ENCODE measurements around the gene GPR150.

DNA sequence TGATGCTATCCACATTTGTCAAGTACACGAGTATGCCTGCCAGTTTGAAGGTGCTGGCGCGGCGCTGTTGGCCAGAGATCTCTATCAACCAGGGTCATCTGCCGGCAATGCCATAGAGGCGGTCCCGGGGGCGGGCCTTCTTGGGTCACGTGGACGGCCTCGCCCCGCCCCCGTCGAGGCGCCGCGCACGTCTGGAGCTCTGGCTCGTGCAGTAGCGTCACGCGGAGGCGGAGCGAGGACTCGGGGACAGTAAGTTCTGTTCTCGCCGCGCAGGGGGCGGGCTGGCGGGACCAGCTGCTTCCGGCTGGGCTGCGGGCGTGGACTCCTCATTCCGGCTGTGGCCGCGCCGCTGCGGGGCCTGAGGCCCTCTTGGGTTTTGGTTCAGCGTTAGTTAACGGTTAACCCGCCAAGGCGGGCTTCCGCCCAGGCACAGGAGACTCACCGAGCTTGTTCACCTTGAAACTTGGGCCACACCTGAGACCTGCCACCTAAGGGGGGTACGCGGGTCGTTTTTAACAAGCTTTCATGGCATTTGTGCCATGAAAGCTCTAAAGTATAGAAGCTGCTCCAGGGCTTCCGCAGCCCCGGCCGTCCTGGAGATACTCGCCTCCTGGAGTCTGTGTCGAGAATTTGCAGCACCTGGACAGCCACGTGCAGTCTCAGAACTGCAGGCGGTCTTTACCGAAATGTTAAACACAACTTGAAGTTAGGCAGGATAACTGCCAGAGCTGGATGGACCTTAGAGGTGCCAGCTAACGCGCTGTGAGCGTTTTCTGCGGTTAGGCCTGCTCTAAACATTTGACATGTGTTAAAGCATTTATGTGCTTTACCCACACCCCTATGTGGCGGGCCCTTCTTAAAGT is 26.9 kb downstream of the GPR150 start, which contains the start of gene RFESD:
- TF ChIP-seq, protein P1, sequence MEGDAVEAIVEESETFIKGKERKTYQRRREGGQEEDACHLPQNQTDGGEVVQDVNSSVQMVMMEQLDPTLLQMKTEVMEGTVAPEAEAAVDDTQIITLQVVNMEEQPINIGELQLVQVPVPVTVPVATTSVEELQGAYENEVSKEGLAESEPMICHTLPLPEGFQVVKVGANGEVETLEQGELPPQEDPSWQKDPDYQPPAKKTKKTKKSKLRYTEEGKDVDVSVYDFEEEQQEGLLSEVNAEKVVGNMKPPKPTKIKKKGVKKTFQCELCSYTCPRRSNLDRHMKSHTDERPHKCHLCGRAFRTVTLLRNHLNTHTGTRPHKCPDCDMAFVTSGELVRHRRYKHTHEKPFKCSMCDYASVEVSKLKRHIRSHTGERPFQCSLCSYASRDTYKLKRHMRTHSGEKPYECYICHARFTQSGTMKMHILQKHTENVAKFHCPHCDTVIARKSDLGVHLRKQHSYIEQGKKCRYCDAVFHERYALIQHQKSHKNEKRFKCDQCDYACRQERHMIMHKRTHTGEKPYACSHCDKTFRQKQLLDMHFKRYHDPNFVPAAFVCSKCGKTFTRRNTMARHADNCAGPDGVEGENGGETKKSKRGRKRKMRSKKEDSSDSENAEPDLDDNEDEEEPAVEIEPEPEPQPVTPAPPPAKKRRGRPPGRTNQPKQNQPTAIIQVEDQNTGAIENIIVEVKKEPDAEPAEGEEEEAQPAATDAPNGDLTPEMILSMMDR (IDR thresholded peaks at IDR 0.05 in 4 of 5, conservative IDR thresholded peaks at IDR 0.05 in 1 of 5), result peak in 2 of 5 experiments; percentile 19 to 29
- peak; percentile 96 to 98 for TF ChIP-seq POLR2A (IDR thresholded peaks at IDR 0.05)

Measured in gastrocnemius medialis (tissue), 4 donors.